BJ (cell line): ENCODE measurements around the gene NPBWR2. TPM values are rescaled to one million over a fixed set of nuclear protein-coding genes. Genes with fewer than 3 reads are reported as not detected.

Source experiments
- CTCF ChIA-PET: fragments of 350-600 bp; formaldehyde crosslinking; extraction: SDS; loops from one replicate; lab custom pipeline; 2021; ENCODE audit warnings: antibody characterized with exemption, inconsistent platforms; lab: Yijun Ruan, JAX
- POLR2A ChIA-PET: fragments of 300-600 bp; sonication (Branson Sonifier 250); formaldehyde crosslinking; extraction: SDS; loops from one replicate; lab custom pipeline; 2021; ENCODE audit warnings: antibody characterized with exemption; lab: Charles Lee
- DNase-seq: peaks from one replicate; pipeline ENCODE4 v3.0.0-alpha.2; 2011; ENCODE audit warnings: low read depth
- H3K27me3 ChIP-seq: 2 replicates; pipeline ENCODE4 v1.6.0; 2011; ENCODE audit warnings: low read length; ENCODE audit not compliant: control insufficient read depth, insufficient read depth
- H3K36me3 ChIP-seq: 2 replicates; pipeline ENCODE4 v1.5.1; 2011; ENCODE audit warnings: low read length; ENCODE audit not compliant: control insufficient read depth, insufficient read depth
- H3K4me3 ChIP-seq: 2 replicates; pipeline ENCODE4 v1.5.1; 2011; ENCODE audit warnings: low read depth, mild to moderate bottlenecking, control low read depth, low read length
- polyA plus RNA-seq: library from polyadenylated mRNA; depleted of rRNA; stranded (reverse); fragments of >200 nt; gene quantifications from 2 replicates; pipeline ENCODE4 v1.2.3, GENCODE V29; 2011
- TF ChIP-seq, protein P1 (sequence below): IDR thresholded peaks from 2 replicates; pipeline ENCODE4 v1.5.1; 2011; ENCODE audit warnings: low read depth, mild to moderate bottlenecking, control low read depth, inconsistent platforms, low read length, moderate library complexity; ENCODE audit not compliant: insufficient read depth

The NPBWR2 gene
- polyA plus RNA-seq, 1 experiment, result not detected

GRCh38 chr20:64108731-64109681, 1.6 kb upstream of the NPBWR2 start:
- TF ChIP-seq, protein P1, sequence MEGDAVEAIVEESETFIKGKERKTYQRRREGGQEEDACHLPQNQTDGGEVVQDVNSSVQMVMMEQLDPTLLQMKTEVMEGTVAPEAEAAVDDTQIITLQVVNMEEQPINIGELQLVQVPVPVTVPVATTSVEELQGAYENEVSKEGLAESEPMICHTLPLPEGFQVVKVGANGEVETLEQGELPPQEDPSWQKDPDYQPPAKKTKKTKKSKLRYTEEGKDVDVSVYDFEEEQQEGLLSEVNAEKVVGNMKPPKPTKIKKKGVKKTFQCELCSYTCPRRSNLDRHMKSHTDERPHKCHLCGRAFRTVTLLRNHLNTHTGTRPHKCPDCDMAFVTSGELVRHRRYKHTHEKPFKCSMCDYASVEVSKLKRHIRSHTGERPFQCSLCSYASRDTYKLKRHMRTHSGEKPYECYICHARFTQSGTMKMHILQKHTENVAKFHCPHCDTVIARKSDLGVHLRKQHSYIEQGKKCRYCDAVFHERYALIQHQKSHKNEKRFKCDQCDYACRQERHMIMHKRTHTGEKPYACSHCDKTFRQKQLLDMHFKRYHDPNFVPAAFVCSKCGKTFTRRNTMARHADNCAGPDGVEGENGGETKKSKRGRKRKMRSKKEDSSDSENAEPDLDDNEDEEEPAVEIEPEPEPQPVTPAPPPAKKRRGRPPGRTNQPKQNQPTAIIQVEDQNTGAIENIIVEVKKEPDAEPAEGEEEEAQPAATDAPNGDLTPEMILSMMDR, result no peak
- H3K4me3 ChIP-seq, result no peak overlapping the region
- H3K36me3 ChIP-seq, result no peaks in the 10 kb centered on the region
- ChIA-PET POLR2A (no interaction called here), CTCF (interaction anchor here (1.6 to 4.2 kb wide), 2 partner anchors 9 to 11 kb away, joined by 3 to 20 read pairs; no protein-coding TSS in a partner anchor)
- H3K27me3 ChIP-seq, result peaks cover 3% of the 10 kb centered on the region; the same call in 1 of the 2 replicates
- DNase-seq, result no peak

GRCh38 chr20:64107736-64108457, 532 bp upstream of the NPBWR2 start:
- no peaks in the 10 kb centered on the region for H3K36me3 ChIP-seq
- ChIA-PET POLR2A (no interaction called here), CTCF (interaction anchor here (4.2 kb wide), 1 partner anchor 12 kb away, joined by 20 read pairs; no protein-coding TSS in a partner anchor)
- TF ChIP-seq, protein P1, result no peak
- H3K4me3 ChIP-seq, result no peak overlapping the region
- no peak for DNase-seq
- peaks cover 6% of the 10 kb centered on the region for H3K27me3 ChIP-seq

DNA sequence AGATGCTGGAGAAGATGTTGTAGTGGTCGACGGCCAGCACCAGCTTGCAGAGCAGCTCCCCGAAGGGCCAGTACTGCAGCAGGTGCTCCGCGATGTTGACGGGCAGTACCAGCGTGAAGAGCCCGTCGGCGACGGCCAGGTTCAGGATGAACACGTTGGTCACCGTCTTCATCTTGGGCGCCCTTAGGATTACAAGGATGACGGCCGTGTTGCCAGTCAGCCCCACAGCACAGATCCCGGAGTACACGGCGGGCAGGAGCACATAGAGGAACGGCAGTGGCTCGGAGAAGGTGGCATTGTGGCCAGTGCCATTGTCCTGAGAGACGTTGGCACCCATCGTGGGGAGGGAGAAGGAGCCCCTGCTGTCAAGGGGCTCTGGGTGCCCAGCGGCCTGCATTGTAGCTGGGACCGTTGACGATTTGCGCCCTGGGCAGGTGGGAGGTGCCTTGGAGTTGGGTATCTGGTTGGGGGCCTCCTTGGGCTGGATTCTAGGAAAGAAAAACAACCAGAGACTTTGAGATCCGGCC, 867 bp downstream of the NPBWR2 start:
- Histone ChIP-seq H3K4me3 (no peak overlapping the region), H3K36me3 (no peaks in the 10 kb centered on the region), H3K27me3 (peaks cover 14% of the 10 kb centered on the region)
- ChIA-PET POLR2A (no interaction called here), CTCF (interaction anchor here (4.2 kb wide), 1 partner anchor 14 kb away, joined by 20 read pairs; no protein-coding TSS in a partner anchor)
- no peak for DNase-seq
- TF ChIP-seq, protein P1, result no peak

- no peaks in the 10 kb centered on the region for H3K36me3 ChIP-seq
- no peak overlapping the region for H3K4me3 ChIP-seq
- CTCF ChIA-PET, result interaction anchor here (4.2 kb wide), 1 partner anchor 14 kb away, joined by 20 read pairs; no protein-coding TSS in a partner anchor
- POLR2A ChIA-PET, result no interaction called here
- peaks cover 19% of the 10 kb centered on the region for H3K27me3 ChIP-seq
- TF ChIP-seq, protein P1, result no peak
- no peak for DNase-seq
Observed at GRCh38 chr20:64105846-64106434, 1.4 kb downstream of the NPBWR2 start.
